Activated T-helper 1 cell treated with Interleukin-2 at 50 U/mL for 16 hours (primary cell): ENCODE data around the gene AANAT.

ENCODE experiments used
- DNase-seq: peaks from one replicate; pipeline ENCODE4 v3.0.0-alpha.2; 2020; ENCODE audit warnings: low read depth

Gene AANAT

GRCh38 chr17:76467366-76467765 lies at the start of gene AANAT:
AANAT (plus strand) TSS chr17:76467603; CDS start chr17:76468747, 1,144 bp downstream.
- no peak for DNase-seq

GRCh38 chr17:76419576-76420260 lies 47.7 kb upstream of the AANAT start:
- DNase-seq: no peak

GRCh38 chr17:76420356-76421043 lies 46.9 kb upstream of the AANAT start:
- no peak for DNase-seq

- DNase-seq: no peak
Observed at GRCh38 chr17:76421044-76421407, 46.4 kb upstream of the AANAT start.

GRCh38 chr17:76422406-76422805 lies 45.0 kb upstream of the AANAT start:
- DNase-seq: no peak

GRCh38 chr17:76422860-76423259 lies 44.5 kb upstream of the AANAT start:
- no peak for DNase-seq

GRCh38 chr17:76426853-76427252 lies 40.5 kb upstream of the AANAT start:
- no peak for DNase-seq

GRCh38 chr17:76427501-76428231 lies 39.7 kb upstream of the AANAT start:
- DNase-seq: no peak

GRCh38 chr17:76428511-76428910 lies 38.9 kb upstream of the AANAT start:
- no peak for DNase-seq

GRCh38 chr17:76431509-76431908 lies 35.9 kb upstream of the AANAT start:
- DNase-seq: no peak

GRCh38 chr17:76432004-76432403 lies 35.4 kb upstream of the AANAT start:
- DNase-seq: no peak

GRCh38 chr17:76432712-76433336 lies 34.6 kb upstream of the AANAT start:
- no peak for DNase-seq

- DNase-seq: no peak
Observed at GRCh38 chr17:76433693-76434092, 33.7 kb upstream of the AANAT start.

- DNase-seq: no peak
Observed at GRCh38 chr17:76434870-76435269, 32.5 kb upstream of the AANAT start.

- no peak for DNase-seq
Observed at GRCh38 chr17:76435751-76436150, 31.7 kb upstream of the AANAT start.

GRCh38 chr17:76437467-76438402 lies 29.7 kb upstream of the AANAT start:
- no peak for DNase-seq

- DNase-seq: no peak
Observed at GRCh38 chr17:76438906-76439305, 28.5 kb upstream of the AANAT start.

GRCh38 chr17:76439314-76439928 lies 28.0 kb upstream of the AANAT start:
- DNase-seq: no peak

- no peak for DNase-seq
Observed at GRCh38 chr17:76440751-76441362, 26.5 kb upstream of the AANAT start.

GRCh38 chr17:76441686-76442340 lies 25.6 kb upstream of the AANAT start:
- no peak for DNase-seq
